Retinal pigment epithelial cell (primary cell): ENCODE results near the gene ARFIP1.

ENCODE experiments used
- DNase-seq: peaks from one replicate; pipeline ENCODE4 v3.0.0-alpha.2; 2010; ENCODE audit warnings: low read depth
- H3K4me3 ChIP-seq: 2 replicates; pipeline ENCODE4 v1.5.1; 2011; ENCODE audit warnings: mild to moderate bottlenecking, low read length, control low read depth, moderate library complexity
- TF ChIP-seq, protein P1 (sequence below): conservative IDR thresholded peaks from 2 replicates; pipeline ENCODE4 v1.5.1; 2011; ENCODE audit warnings: low read depth, low read length, control low read depth, inconsistent platforms

ARFIP1 gene

DNA sequence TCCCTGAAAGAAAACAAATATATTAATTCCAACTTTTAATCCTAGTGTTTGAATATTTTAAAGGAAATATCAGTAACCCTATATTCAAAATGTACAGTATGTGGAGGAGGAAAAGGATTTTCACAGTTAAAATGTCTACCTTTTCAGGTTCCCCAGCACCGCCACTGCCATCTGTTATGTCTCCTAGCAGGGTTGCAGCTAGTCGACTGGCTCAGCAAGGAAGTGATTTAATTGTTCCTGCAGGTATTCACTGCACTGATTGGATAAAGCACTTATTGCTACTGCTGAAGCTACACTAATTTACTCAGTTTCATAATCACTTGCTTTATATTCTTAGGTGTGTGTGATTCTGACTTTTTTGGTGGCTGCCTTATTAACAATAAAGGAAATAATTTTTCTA lies 90.9 kb downstream of the ARFIP1 start:
- TF ChIP-seq, protein P1, sequence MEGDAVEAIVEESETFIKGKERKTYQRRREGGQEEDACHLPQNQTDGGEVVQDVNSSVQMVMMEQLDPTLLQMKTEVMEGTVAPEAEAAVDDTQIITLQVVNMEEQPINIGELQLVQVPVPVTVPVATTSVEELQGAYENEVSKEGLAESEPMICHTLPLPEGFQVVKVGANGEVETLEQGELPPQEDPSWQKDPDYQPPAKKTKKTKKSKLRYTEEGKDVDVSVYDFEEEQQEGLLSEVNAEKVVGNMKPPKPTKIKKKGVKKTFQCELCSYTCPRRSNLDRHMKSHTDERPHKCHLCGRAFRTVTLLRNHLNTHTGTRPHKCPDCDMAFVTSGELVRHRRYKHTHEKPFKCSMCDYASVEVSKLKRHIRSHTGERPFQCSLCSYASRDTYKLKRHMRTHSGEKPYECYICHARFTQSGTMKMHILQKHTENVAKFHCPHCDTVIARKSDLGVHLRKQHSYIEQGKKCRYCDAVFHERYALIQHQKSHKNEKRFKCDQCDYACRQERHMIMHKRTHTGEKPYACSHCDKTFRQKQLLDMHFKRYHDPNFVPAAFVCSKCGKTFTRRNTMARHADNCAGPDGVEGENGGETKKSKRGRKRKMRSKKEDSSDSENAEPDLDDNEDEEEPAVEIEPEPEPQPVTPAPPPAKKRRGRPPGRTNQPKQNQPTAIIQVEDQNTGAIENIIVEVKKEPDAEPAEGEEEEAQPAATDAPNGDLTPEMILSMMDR = no peak
- H3K4me3 ChIP-seq = no peak overlapping the region
- DNase-seq = no peak

DNA sequence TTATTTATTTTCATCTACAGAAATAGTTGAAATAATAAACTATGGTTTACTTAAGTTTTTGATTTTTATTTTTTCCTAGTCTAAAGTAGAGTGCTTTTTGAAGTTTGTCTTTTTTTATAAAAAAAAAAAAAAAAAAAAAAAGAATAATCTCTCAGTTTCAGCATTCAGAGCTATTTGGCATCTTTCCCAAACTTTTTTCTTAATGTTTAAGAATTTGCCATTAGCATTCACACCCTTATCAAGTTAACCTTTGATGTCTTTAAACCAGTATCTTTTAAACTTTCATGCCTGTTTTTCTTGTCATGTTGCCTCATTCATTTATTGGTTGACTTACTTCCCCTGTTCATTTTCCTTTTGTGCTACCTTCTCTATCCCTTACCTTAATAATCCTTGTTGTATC lies 95.5 kb downstream of the ARFIP1 start:
- DNase-seq = no peak
- H3K4me3 ChIP-seq = no peak overlapping the region
- TF ChIP-seq, protein P1 = no peak

DNA sequence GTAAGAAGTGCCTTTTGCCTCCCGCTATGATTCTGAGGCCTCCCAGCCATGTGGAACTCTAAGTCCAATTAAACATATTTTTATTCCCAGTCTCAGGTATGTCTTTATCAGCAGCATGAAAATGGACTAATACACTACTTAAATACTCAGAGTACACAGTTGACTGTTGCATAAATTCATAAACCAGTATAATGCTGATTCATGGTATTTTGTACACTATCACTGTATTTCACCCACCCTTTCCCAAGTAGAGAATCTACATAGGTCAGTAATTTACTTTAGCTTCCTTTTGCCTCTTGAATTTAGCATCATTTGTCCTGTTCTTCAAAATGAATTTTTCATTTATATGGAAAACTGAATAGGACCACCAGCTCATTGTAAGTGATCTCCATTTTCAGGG lies 98.1 kb downstream of the ARFIP1 start:
- TF ChIP-seq, protein P1 = no peak
- H3K4me3 ChIP-seq = no peak overlapping the region
- no peak for DNase-seq

DNA sequence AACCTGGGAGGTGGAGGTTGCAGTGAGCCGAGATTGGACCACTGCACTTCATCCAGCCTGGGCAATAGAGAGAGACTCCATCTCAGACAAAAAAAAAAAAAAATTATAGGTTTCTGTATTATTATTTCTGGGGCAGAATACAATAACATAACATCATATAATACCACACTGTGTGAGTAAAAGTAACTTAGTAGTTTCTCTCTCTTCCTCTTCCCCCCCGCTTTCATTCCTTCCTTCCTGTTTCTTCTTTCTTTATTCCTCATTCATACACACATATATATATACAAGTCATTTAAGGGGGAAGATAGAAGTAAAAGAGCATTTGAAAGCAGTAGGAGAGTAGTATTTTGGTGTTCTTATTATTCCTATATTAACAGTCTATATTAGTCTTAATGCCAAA lies 100.5 kb downstream of the ARFIP1 start:
- DNase-seq = no peak
- TF ChIP-seq, protein P1 = no peak

DNA sequence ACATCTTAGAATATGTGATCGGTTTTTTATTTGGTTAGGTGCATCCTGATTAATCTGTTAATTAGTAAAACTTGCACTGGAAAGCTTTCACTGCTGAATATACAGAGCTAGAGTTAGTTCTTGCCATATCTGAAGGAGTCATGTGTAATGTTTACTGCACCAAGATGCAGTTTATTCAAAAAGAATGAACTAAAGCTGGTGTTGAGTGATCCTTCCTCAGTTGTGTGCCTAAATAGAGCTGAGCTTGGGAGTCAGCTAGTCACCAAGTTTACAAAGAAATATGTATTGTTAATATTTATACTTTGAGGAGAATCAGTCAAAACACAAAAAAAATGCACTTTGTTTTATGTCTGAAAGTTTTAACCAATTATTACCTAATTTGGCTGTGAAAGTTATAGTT lies 102.2 kb downstream of the ARFIP1 start:
- no peak overlapping the region for H3K4me3 ChIP-seq
- TF ChIP-seq, protein P1 = no peak
- DNase-seq = no peak

More for the DNA sequence above, 100.5 kb downstream of the ARFIP1 start:
- no peak overlapping the region for H3K4me3 ChIP-seq

DNA sequence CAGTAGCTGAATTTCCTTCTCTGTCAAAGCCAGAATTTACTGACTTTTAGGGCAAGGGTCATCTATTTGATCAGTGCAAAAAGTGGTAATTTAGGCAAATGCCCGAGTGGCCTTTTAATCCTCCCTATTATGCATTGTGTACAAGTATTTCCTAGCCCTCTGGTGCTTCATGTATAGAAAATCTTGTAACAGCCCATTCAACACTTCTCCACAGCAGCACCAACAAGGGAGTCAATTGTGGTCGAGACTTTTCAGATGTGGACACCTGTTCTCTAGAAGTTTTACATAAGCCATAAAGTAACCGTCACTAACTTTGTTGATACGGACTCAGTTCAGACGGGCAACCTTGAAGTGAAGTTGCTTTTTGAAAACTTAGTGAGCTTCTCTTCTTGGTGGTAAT lies 105.4 kb downstream of the ARFIP1 start:
- DNase-seq = no peak
- TF ChIP-seq, protein P1 = no peak
- no peak overlapping the region for H3K4me3 ChIP-seq

DNA sequence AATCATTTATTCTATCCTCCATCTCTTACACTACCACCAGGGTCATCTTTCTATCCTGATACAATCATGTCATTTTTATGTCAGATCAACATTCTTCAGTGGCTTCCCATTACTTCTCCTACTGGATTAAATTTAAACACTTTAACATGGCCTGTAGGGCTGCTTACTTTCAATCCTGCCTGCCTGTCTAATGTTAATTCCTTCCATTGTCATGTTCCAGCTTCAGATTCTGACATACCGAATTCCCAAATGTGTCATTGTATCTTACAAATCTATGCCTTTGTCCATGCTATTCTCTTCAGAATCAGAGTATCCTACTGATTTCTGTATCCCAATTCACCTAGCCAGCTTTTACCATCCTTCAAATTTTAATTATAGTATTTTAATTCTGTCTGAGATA lies 106.4 kb downstream of the ARFIP1 start:
- TF ChIP-seq, protein P1 = no peak
- no peak for DNase-seq
- H3K4me3 ChIP-seq = no peak overlapping the region
